Left hindlimb (tissue), 1 donor: ENCODE results near the gene RFC5.
"Not testable (repeated sequence)": the region's sequence is repeated elsewhere in the genome, so short reads cannot be mapped to it uniquely, and the experiment has no call there.

Experiments used
- DNase-seq: peaks from one replicate; pipeline ENCODE4 v3.0.0-alpha.2; 2018

RFC5 gene

DNA sequence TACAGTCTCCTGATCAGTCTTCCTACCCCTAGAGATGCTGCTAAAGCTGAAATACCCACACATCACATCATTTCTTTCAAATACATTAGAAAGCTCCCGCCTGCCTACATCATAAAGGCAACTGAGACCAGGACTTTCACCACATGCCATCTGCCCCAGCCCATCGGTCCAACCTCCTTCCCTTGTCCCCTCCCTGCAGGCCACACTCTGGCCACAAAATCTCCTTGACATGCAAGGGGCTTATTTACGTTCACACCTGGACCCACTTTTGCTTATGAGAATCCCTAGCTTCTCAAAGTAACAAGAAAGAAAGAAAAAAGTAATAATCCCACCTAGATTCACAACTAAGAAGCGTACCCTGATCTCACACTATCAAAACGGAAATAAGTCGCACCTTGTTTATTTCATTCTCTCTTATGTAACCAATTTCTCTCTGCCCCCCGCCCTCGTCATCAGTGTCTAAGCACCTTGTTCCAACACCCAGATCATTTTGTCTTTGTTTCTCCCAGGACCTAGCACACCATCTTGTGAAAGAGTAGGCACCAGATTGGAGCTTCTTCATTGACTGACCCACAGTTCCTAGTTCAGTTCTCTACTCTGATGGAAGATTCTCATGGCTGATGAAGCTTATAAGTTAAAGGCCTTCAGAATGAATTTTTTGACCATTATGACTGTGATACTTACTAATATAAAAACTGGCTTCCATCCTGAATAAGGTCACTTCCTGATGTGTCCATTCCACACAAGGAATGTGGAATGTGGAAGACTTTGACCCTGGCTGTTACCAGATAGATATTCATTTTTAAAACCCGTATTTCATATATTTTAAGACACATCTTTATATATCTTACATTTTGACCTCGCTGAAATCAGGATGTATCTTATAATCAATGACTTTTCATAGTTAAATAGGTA is 36.8 kb downstream of the RFC5 start:
- DNase-seq = no peak

DNA sequence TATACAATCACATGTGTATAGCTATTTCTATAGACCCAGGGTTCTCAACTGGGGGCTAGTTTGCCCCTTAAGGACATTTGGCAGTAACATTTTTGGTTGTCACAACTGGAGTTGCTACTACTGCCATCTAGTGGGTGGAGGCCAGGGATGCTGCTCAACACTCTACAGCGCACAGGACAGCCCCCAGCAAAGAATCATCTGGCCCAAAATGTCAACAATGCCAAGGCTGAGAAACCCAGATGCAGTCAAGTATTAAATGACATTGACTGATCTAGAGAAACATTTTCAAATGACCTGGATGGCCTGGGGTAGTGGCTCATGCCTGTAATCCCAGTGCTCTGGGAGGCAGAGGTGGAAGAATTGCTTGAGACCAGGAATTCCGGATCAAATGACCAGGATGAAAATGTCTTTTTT is 38.6 kb downstream of the RFC5 start:
- DNase-seq = no peak

GRCh38 chr12:118055865-118056773 is 39.6 kb downstream of the RFC5 start:
- DNase-seq = no peak

- DNase-seq = no peak
Observed at GRCh38 chr12:118058227-118058626, 41.7 kb downstream of the RFC5 start.

DNA sequence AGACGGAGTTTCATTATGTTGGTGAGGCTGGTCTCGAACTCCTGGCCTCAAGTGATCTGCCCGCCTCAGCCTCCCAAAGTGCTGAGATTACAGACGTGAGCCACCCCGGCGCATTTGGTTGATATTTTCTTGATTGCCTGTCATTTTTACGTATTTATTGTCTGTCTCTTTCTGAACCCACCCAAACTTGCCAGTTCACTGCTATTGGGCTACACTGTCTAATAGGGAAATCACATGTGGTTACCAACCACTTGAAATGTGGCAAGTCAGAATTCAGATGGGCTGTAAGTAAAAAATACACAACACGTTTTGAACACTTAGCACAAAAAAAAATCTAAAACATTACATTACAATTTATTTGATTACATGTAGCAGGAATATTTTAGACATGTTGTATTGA is 42.4 kb downstream of the RFC5 start:
- DNase-seq = no peak

DNA sequence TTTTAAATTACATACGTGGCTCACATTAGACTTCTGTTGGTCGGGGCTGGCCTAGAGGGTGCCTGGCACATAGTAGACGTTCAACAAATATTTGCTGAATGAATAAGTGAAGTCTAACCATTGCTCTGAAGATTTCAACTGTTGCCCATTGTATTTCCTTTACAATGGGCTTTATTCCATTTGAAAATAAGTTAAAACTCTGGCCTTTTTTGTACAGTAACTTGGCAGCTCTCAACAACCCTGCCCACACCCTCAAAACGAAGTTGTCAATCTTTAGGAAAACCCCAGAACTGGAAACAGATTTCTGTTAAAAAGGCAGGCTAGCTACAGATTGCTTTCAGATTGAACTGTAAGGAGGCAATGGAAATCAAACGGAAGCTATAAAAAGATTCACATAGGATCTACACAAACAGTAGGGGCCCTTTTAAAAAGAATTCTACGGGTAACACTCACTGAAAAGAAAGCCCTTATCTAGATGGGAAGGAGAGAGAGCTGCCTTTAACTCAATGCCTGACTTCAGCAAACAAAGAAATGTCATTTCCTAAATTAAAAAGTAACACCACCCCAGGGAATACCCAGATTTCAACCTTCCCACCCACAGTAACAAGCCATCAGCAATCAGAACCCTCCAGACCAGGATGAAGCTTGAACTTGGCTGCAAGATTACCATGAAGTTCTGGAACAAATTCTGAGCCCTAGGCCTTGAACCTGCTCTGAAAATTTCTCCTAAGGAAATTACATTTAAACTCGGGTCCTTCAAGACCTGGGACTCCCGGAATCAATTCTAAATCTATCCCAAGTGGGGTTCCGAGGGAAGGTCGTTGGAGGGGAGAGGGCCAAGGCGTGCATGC is 43.1 kb downstream of the RFC5 start:
- DNase-seq = no peak

- peak; percentile 57 for DNase-seq
Observed at GRCh38 chr12:118060301-118061010, 44.0 kb downstream of the RFC5 start.

DNA sequence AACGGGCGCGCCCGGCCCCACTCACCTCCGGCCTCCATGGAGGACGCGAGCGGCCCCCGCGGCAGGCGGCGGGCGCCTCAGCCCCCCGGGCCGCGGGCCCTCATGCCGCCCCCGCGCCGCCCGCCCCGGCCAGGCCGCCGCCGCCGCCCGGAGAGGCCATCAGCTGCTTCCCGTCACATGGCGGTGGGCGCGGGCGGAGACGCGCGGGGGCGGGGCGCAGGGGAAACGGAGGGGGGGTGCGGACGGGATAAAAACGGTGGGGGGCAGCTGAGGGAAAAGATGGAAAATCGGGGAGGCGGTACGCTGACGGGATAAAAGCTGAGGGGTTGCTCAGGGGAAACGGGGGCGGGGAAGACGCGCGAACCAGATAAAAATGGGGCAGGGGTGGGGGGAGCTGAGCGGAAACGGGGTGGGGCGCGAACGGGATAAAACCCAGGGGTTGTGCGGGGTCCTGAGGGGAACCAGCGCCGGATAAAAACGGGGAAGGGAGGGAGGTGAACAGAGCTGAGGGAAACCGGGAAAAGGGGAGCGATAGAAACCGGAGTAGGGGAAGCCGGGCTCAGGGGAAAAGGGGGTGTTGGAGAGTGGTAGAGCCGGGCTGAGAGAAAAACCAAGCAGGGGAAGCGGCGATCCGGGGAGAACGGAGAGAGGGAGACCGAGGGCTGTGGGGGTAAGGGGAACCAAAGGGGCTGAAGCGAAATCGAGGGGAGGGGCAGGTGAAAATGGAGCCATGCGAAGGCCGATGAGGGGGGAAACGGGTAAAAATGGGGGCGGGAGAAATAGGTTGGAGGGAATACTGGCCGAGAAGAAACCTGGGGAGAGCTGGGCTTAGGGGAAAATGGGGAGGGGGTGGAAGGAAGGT is 44.7 kb downstream of the RFC5 start, which contains the start of gene WSB2:
Gene WSB2 (minus strand): TSS at position 169 of the 862 bp plus-strand sequence. CDS start 131 bp downstream, at position 38.
- DNase-seq = peak; percentile 90

DNA sequence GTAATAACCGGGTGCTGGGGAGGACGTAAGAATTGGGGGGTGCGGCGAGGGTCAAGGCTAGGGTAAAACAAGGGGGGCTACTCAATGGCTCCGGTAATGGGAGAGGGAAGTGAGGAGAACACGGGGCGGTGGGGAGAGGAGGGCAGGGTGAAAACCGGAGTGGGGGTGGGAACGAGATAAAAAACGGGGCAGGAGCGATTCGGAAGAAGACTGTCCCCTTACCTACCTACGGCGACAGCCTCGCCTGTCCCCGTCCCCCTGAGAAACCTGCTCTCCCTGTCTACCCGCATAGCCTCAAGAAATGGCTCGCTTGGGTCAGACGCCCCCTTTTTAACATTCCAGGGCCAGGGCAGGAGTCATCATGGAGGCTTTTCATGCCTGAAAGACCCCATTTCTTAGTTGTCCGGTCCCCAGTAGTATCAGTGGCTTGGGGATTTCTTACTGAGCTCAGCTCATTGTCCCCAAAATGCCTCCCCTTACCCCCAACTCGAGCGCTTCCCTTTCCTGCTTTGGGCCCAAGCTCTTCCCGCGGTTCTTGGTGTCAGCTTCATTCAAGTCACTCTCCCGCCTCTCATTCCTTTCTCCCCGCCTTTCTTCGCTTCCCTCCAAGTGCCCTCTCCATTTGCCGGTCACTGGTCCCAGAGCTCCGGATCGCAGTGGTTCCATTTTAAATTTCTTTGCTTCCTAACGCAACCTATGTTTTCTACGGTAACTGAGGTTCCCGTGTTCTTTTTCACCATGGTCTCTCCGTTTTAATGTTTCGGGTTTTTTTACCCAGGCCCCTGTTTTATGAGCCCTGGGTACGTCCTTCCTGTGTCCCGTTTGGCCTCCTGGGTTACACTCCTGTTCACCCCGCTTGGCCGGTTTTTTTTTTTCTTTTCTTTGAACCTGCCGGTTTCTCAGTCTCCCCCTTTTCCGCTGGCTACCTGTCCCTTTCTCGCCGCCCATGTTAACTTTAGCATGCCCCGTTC is 45.7 kb downstream of the RFC5 start:
- peak; percentile 68 for DNase-seq

DNA sequence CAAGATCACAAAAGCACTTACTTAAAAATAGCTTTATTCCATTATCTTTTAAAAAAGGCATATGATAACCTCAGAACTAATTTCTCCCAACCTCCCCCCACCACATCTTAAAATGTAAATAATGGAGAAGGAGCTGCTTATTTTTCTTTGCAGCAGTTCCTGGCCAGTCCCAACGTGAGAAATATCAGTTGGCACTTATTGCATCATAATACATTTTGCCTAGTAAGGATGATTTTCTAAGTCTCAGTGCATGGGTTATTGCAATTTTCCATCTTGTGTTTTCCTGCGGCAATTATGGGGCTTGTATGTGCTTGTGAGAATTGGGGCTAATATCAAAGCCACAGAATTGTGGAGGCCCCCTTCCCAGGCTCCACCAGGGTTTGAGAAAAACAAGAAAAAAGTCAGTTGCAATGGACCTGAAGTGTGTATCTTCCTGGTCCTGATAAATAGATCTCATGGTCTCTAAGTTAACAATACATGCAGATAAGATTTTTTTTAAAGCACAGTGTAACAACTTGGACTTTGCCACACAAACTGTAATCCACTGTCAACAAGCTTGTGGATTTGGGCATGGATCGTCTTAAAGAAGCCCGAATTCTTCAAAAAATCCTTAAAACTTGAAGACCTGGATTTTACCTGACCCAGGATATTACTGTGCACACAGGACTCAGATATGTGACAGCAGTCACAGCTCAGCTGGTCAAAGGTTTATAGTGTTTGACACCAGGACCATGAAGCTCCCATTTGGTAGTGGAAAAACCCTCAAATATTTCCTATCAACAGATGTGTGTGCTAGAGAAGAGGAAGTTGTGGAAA is 47.3 kb downstream of the RFC5 start:
- DNase-seq = no peak

- DNase-seq = no peak
Observed at GRCh38 chr12:118064608-118065007, 48.1 kb downstream of the RFC5 start.

- no peak for DNase-seq
Observed at GRCh38 chr12:118065380-118065779, 48.9 kb downstream of the RFC5 start.

GRCh38 chr12:118068445-118068844 is 51.9 kb downstream of the RFC5 start:
- no peak for DNase-seq

- no peak for DNase-seq
Observed at GRCh38 chr12:118070650-118071049, 54.1 kb downstream of the RFC5 start.

DNA sequence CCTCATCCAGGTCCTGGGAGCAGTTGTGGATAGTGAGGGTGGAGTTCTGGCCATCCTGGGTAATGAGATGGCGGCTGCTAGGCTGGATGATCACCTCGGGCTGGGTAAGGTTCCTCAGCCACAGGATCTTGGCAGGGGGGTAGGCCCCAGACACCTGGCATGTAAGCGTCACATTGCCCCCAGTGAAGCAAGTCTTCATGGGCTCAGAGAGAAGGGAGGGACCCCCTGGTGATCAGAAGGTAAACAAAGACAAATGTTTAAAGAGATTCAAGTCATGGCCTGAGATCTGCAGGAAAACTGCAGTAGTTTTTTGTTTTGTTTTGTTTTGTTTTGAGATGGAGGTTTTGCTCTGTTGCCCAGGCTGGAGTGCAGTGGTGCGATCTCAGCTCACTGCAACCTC is 57.3 kb downstream of the RFC5 start:
- DNase-seq = no peak

DNA sequence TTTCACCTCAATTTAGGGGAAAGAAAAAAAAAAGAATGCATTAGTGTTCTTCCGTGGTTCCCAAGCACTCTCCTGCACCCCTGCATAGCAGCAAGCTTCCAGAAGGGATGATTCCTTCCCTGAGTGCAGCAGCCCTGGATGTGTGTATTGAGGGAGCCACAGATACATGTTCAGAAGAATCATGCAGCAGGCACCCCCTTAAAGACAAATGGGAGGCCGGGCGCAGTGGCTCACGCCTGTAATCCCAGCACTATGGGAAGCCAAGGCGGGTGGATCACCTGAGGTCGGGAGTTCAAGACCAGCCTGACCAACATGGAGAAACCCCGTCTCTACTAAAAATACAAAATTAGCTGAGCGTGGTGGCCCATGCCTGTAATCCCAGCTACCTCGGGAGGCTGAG is 65.0 kb downstream of the RFC5 start:
- DNase-seq = not testable (repeated sequence)
